Nucleus accumbens (tissue), 56 donors: ENCODE data around the gene RGS1.
A peak's percentile ranks its signal among the peaks of the same experiment; 100 is the strongest.

Source experiments
- DNase-seq, 56 donors: peaks; one replicate each; lab custom pipeline; 2025; lab: John Stamatoyannopoulos, UW

Gene RGS1

GRCh38 chr1:192609110-192610079, 33.8 kb downstream of the RGS1 start:
- DNase-seq = peak in 21 of 56 donors; percentile 1 to 41 (median 7)

GRCh38 chr1:192610112-192610889, 34.7 kb downstream of the RGS1 start:
- no peak for DNase-seq

GRCh38 chr1:192615055-192615454, 39.5 kb downstream of the RGS1 start:
- no peak for DNase-seq

- no peak for DNase-seq
Observed at GRCh38 chr1:192620071-192620635, 44.6 kb downstream of the RGS1 start.

- DNase-seq = no peak
Observed at GRCh38 chr1:192626366-192627179, 51.0 kb downstream of the RGS1 start.

- DNase-seq = no peak
Observed at GRCh38 chr1:192627901-192628300, 52.3 kb downstream of the RGS1 start.

GRCh38 chr1:192628396-192629057, 53.0 kb downstream of the RGS1 start:
- DNase-seq = no peak

- no peak for DNase-seq
Observed at GRCh38 chr1:192629612-192630011, 54.0 kb downstream of the RGS1 start.
